HCT116 (cell line): ENCODE measurements around the gene INPPL1. TPM values are rescaled to one million over a fixed set of nuclear protein-coding genes. Genes with fewer than 3 reads are reported as not detected.

Experiments
- ATAC-seq: fragments of 200-7000 bp; cut with Tn5 transposase; 2 replicates; pipeline ENCODE4 v1.9.1; 2020; ENCODE audit warnings: mild to moderate bottlenecking, moderate library complexity
- BruUV-seq: library from RNA; stranded (reverse); fragments of 400-500 nt; replicated peaks from 2 replicates; lab custom pipeline; 2021; lab: Mats Ljungman, UMichigan
- CTCF ChIA-PET: fragments of 300-600 bp; sonication (Branson Sonifier 250); formaldehyde crosslinking; loops from one replicate; lab custom pipeline; 2021; ENCODE audit warnings: antibody characterized with exemption; lab: Charles Lee
- POLR2A ChIA-PET: fragments of 300-600, 350-600 bp; sonication (Branson Sonifier 250); formaldehyde crosslinking; loops from one replicate; lab custom pipeline; 2021; ENCODE audit warnings: antibody characterized with exemption; lab: Charles Lee
- RAD21 ChIA-PET, 2 experiments: fragments of 300-600 bp; sonication (Branson Sonifier 250); formaldehyde crosslinking; loops; one replicate each; lab custom pipeline; 2023; ENCODE audit warnings: low total read pairs in 2 of 2; ENCODE audit not compliant: uncharacterized antibody in 2 of 2, unreplicated experiment in 2 of 2, low non-redundant PET in 1 of 2; lab: Charles Lee
- DNase-seq: peaks from one replicate; pipeline ENCODE4 v3.0.0-alpha.2; 2010; ENCODE audit warnings: low read depth, low spot score
- H2AFZ ChIP-seq: fragments of 200-600 bp; shearing (Covaris generic), sonication (generic); 2 replicates; pipeline ENCODE4 v1.6.1; 2017; ENCODE audit warnings: low read depth, mixed run types, mixed read lengths, antibody characterized with exemption, low read length; ENCODE audit not compliant: poor library complexity, severe bottlenecking
- H3K27ac ChIP-seq: 2 replicates; pipeline ENCODE4 v1.5.1; 2012; ENCODE audit warnings: low read depth, low read length
- H3K27me3 ChIP-seq: fragments of 200-600 bp; sonication (generic); 2 replicates; pipeline ENCODE4 v1.6.1; 2016; ENCODE audit warnings: mixed run types, low read length, mixed read lengths; ENCODE audit not compliant: insufficient read depth
- H3K36me3 ChIP-seq, 2 experiments: fragments of 200-500 bp in 1 of 2; fragments of 200-600 bp in 1 of 2; sonication (Bioruptor generic) in 1 of 2; sonication (generic) in 1 of 2; 2 replicates each; pipeline versions ENCODE4 v1.5.1 to v1.6.1; 2014 to 2016; ENCODE audit warnings: low read length in 2 of 2, inconsistent platforms in 1 of 2, mixed read lengths in 1 of 2, mixed run types in 1 of 2; ENCODE audit not compliant: insufficient read depth in 2 of 2, control insufficient read depth in 1 of 2
- H3K4me1 ChIP-seq, 2 experiments: fragments of 200-600 bp in 1 of 2; sonication (generic) in 1 of 2; 2 replicates each; pipeline versions ENCODE4 v1.5.1 to v1.6.1; 2012 to 2017; ENCODE audit warnings: low read length in 2 of 2, inconsistent platforms in 1 of 2, mild to moderate bottlenecking in 1 of 2, mixed read lengths in 1 of 2, mixed run types in 1 of 2, moderate library complexity in 1 of 2; ENCODE audit not compliant: insufficient read depth in 2 of 2, control insufficient read depth in 1 of 2
- H3K4me2 ChIP-seq: fragments of 200-600 bp; sonication (generic); 2 replicates; pipeline ENCODE4 v1.6.1; 2017; ENCODE audit warnings: mixed run types, low read length, mixed read lengths
- H3K4me3 ChIP-seq, 2 experiments: fragments of 200-600 bp in 1 of 2; sonication (generic) in 1 of 2; replicated peaks in 1 of 2; 2 replicates each; pipeline ENCODE4 v1.5.1; 2011 to 2016; ENCODE audit warnings: low read length in 2 of 2, control low read depth in 1 of 2, low read depth in 1 of 2, mild to moderate bottlenecking in 1 of 2, mixed read lengths in 1 of 2, mixed run types in 1 of 2
- H3K79me2 ChIP-seq: fragments of 200-600 bp; sonication (generic); 2 replicates; pipeline ENCODE4 v1.6.1; 2017; ENCODE audit warnings: mild to moderate bottlenecking, mixed run types, low read length, moderate library complexity, mixed read lengths; ENCODE audit not compliant: insufficient read depth
- H3K9ac ChIP-seq: fragments of 200-600 bp; sonication (generic); 2 replicates; pipeline ENCODE4 v1.6.1; 2016; ENCODE audit warnings: low read length, mixed read lengths
- H3K9me2 ChIP-seq: fragments of 200-600 bp; sonication (generic), shearing (Covaris generic); 2 replicates; pipeline ENCODE4 v1.6.1; 2017; ENCODE audit warnings: mixed run types, mild to moderate bottlenecking, moderate library complexity; ENCODE audit not compliant: insufficient read depth
- H3K9me3 ChIP-seq, 2 experiments: fragments of 200-500 bp in 1 of 2; fragments of 200-600 bp in 1 of 2; sonication (Bioruptor generic) in 1 of 2; sonication (generic) in 1 of 2; 2 replicates each; pipeline ENCODE4 v1.6.1; 2014 to 2017; ENCODE audit warnings: low read length in 2 of 2, mixed read lengths in 2 of 2, inconsistent platforms in 1 of 2, low read depth in 1 of 2, mild to moderate bottlenecking in 1 of 2, mixed run types in 1 of 2, moderate library complexity in 1 of 2; ENCODE audit not compliant: control insufficient read depth in 1 of 2, insufficient read depth in 1 of 2
- H4K20me1 ChIP-seq: fragments of 200-600 bp; sonication (generic), shearing (Covaris generic); 2 replicates; pipeline ENCODE4 v1.6.1; 2017; ENCODE audit warnings: mixed run types, mild to moderate bottlenecking, moderate library complexity; ENCODE audit not compliant: insufficient read depth
- CBX3 ChIP-seq: IDR thresholded peaks from 2 replicates; pipeline ENCODE4 v1.6.1; 2012; ENCODE audit warnings: low read depth
- CEBPB ChIP-seq: IDR thresholded peaks from 2 replicates; pipeline ENCODE4 v1.6.1; 2012; ENCODE audit warnings: low read depth
- ELF1 ChIP-seq: IDR thresholded peaks from 2 replicates; pipeline ENCODE4 v1.6.1; 2012; ENCODE audit warnings: low read depth, borderline replicate concordance
- FOSL1 ChIP-seq: IDR thresholded peaks from 2 replicates; pipeline ENCODE4 v1.6.1; 2012; ENCODE audit warnings: low read depth
- JUND ChIP-seq: IDR thresholded peaks from 2 replicates; pipeline ENCODE4 v1.6.1; 2012
- POLR2A ChIP-seq: IDR thresholded peaks from 2 replicates; pipeline ENCODE4 v1.7.0; 2011; ENCODE audit warnings: borderline replicate concordance; ENCODE audit not compliant: insufficient read depth, insufficient read length; ENCODE audit errors: extremely low read depth
- POLR2AphosphoS5 ChIP-seq: IDR thresholded peaks from 2 replicates; pipeline ENCODE4 v1.6.1; 2011; ENCODE audit warnings: mild to moderate bottlenecking, low read depth, low read length, moderate library complexity
- RAD21 ChIP-seq: IDR thresholded peaks from 2 replicates; pipeline ENCODE4 v1.6.1; 2012; ENCODE audit warnings: low read depth, mild to moderate bottlenecking
- SIN3A ChIP-seq: IDR thresholded peaks from 2 replicates; pipeline ENCODE4 v1.6.1; 2012; ENCODE audit warnings: low read depth
- ZFX ChIP-seq: fragments of 450-650 bp; IDR thresholded peaks from 2 replicates; pipeline ENCODE4 v1.6.1; 2017
- intact Hi-C: fragments of 100-400 bp; cut with micrococcal nuclease; formaldehyde crosslinking; loops from 2 replicates; pipeline ENCODE4 v1.10.0; 2022
- total RNA-seq: library from RNA; stranded (reverse); gene quantifications from one replicate; pipeline ENCODE4 v1.2.1, GENCODE V29; 2021; ENCODE audit not compliant: unreplicated experiment
- TF ChIP-seq, protein P1 (sequence below): IDR thresholded peaks from 2 replicates; pipeline ENCODE4 v1.6.1; 2011; ENCODE audit warnings: mild to moderate bottlenecking, low read length, moderate library complexity; ENCODE audit not compliant: insufficient replicate concordance; ENCODE audit errors: extremely low read depth
- TF ChIP-seq, protein P2 (sequence below), 3 experiments: fragments of 200-600 bp in 1 of 3; sonication (generic) in 1 of 3; IDR thresholded peaks in 2 of 3; conservative IDR thresholded peaks in 1 of 3; 2 replicates each; pipeline ENCODE4 v1.5.1; 2012 to 2017; ENCODE audit warnings: low read depth in 2 of 3, low read length in 2 of 3, antibody characterized with exemption in 1 of 3, borderline replicate concordance in 1 of 3, control low read depth in 1 of 3, mild to moderate bottlenecking in 1 of 3, mixed read lengths in 1 of 3, mixed run types in 1 of 3, moderate library complexity in 1 of 3; ENCODE audit not compliant: insufficient read depth in 1 of 3
- TF ChIP-seq, protein P3 (sequence below): IDR thresholded peaks from 2 replicates; pipeline ENCODE4 v1.6.1; 2012; ENCODE audit warnings: low read depth
- TF ChIP-seq, protein P4 (sequence below): IDR thresholded peaks from 2 replicates; pipeline ENCODE4 v1.6.1; 2012

The INPPL1 gene
- total RNA-seq, 1 experiment from 2014 or later = 132 TPM

DNA sequence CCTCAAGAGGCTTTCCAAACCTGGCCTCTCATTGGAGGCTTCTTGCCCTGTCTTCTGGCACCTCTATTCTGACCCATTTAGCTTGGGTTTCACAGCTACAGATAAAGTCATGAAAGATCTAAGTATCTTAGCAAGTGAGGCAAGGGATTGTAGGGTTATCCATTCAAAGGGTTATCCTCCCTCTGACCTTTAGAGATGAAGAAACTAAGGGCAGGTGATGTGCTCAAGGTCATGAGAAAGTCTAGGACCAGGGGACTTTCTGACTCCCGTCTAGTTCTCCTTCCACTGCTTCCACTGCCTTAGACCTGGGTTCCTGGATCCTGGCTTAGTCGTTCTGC, 12.2 kb downstream of the INPPL1 start:
- intact Hi-C loops = no loop called here
- no peak for ATAC-seq
- H3K9me3 ChIP-seq = no peaks in the 10 kb centered on the region
- TF ChIP-seq SIN3A (no peak), CBX3 (no peak), JUND (no peak), POLR2AphosphoS5 (no peak), FOSL1 (no peak), ELF1 (no peak), CEBPB (no peak), RAD21 (no peak), ZFX (no peak), POLR2A (no peak)
- TF ChIP-seq, protein P1, sequence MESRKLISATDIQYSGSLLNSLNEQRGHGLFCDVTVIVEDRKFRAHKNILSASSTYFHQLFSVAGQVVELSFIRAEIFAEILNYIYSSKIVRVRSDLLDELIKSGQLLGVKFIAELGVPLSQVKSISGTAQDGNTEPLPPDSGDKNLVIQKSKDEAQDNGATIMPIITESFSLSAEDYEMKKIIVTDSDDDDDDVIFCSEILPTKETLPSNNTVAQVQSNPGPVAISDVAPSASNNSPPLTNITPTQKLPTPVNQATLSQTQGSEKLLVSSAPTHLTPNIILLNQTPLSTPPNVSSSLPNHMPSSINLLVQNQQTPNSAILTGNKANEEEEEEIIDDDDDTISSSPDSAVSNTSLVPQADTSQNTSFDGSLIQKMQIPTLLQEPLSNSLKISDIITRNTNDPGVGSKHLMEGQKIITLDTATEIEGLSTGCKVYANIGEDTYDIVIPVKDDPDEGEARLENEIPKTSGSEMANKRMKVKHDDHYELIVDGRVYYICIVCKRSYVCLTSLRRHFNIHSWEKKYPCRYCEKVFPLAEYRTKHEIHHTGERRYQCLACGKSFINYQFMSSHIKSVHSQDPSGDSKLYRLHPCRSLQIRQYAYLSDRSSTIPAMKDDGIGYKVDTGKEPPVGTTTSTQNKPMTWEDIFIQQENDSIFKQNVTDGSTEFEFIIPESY = no peak
- TF ChIP-seq, protein P2, sequence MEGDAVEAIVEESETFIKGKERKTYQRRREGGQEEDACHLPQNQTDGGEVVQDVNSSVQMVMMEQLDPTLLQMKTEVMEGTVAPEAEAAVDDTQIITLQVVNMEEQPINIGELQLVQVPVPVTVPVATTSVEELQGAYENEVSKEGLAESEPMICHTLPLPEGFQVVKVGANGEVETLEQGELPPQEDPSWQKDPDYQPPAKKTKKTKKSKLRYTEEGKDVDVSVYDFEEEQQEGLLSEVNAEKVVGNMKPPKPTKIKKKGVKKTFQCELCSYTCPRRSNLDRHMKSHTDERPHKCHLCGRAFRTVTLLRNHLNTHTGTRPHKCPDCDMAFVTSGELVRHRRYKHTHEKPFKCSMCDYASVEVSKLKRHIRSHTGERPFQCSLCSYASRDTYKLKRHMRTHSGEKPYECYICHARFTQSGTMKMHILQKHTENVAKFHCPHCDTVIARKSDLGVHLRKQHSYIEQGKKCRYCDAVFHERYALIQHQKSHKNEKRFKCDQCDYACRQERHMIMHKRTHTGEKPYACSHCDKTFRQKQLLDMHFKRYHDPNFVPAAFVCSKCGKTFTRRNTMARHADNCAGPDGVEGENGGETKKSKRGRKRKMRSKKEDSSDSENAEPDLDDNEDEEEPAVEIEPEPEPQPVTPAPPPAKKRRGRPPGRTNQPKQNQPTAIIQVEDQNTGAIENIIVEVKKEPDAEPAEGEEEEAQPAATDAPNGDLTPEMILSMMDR (IDR thresholded peaks at IDR 0.05 in 2 of 3, conservative IDR thresholded peaks at IDR 0.05 in 1 of 3; ENCODE audit: borderline replicate concordance in 1 of 3, insufficient read depth in 1 of 3, low read depth in 2 of 3, low read length in 2 of 3) = no peak
- TF ChIP-seq, protein P3, sequence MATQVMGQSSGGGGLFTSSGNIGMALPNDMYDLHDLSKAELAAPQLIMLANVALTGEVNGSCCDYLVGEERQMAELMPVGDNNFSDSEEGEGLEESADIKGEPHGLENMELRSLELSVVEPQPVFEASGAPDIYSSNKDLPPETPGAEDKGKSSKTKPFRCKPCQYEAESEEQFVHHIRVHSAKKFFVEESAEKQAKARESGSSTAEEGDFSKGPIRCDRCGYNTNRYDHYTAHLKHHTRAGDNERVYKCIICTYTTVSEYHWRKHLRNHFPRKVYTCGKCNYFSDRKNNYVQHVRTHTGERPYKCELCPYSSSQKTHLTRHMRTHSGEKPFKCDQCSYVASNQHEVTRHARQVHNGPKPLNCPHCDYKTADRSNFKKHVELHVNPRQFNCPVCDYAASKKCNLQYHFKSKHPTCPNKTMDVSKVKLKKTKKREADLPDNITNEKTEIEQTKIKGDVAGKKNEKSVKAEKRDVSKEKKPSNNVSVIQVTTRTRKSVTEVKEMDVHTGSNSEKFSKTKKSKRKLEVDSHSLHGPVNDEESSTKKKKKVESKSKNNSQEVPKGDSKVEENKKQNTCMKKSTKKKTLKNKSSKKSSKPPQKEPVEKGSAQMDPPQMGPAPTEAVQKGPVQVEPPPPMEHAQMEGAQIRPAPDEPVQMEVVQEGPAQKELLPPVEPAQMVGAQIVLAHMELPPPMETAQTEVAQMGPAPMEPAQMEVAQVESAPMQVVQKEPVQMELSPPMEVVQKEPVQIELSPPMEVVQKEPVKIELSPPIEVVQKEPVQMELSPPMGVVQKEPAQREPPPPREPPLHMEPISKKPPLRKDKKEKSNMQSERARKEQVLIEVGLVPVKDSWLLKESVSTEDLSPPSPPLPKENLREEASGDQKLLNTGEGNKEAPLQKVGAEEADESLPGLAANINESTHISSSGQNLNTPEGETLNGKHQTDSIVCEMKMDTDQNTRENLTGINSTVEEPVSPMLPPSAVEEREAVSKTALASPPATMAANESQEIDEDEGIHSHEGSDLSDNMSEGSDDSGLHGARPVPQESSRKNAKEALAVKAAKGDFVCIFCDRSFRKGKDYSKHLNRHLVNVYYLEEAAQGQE = no peak
- TF ChIP-seq, protein P4, sequence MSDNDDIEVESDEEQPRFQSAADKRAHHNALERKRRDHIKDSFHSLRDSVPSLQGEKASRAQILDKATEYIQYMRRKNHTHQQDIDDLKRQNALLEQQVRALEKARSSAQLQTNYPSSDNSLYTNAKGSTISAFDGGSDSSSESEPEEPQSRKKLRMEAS = no peak
- TF ChIP-seq, all 23 proteins: peak for 0
- no peak for DNase-seq
- Histone ChIP-seq H3K36me3 (peaks cover 5 to 9% of the 10 kb centered on the region in 2 experiments; a peak in 3 of 4 replicates), H3K27ac (no peak overlapping the region), H3K4me3 (no peak overlapping the region), H3K4me1 (peaks cover 0 to 4% of the 10 kb centered on the region in 2 experiments; a peak in 1 of 4 replicates), H3K9me2 (no peaks in the 10 kb centered on the region), H3K27me3 (no peaks in the 10 kb centered on the region), H3K9ac (no peak overlapping the region), H4K20me1 (no peaks in the 10 kb centered on the region), H3K4me2 (no peak overlapping the region), H3K79me2 (no peaks in the 10 kb centered on the region), H2AFZ (no peak overlapping the region)
- ChIA-PET POLR2A (no interaction called here), RAD21 (no interaction called here), CTCF (no interaction called here)
- no TSS peak for BruUV-seq
